Panc1 (cell line): Measurements from ENCODE around the gene MIF4GD. TPM values are rescaled to one million over a fixed set of nuclear protein-coding genes. Genes with fewer than 3 reads are reported as not detected.

ENCODE experiments used
- ATAC-seq: fragments of 200-7000 bp; cut with Tn5 transposase; 2 replicates; pipeline ENCODE4 v1.9.1; 2020; ENCODE audit warnings: mild to moderate bottlenecking, moderate library complexity
- BruUV-seq: library from RNA; stranded (reverse); fragments of 400-500 nt; replicated peaks from 2 replicates; lab custom pipeline; 2021; lab: Mats Ljungman, UMichigan
- CTCF ChIA-PET: fragments of 300-600 bp; sonication (Branson Sonifier 250); formaldehyde crosslinking; loops from one replicate; lab custom pipeline; 2022; ENCODE audit warnings: antibody characterized with exemption; lab: Charles Lee
- POLR2A ChIA-PET: fragments of 300-600 bp; sonication (Branson Sonifier 250); formaldehyde crosslinking; loops from one replicate; lab custom pipeline; 2022; ENCODE audit warnings: antibody characterized with exemption; lab: Charles Lee
- DNase-seq: peaks from one replicate; pipeline ENCODE4 v3.0.0-alpha.2; 2010; ENCODE audit warnings: low read depth, low spot score
- H3K27ac ChIP-seq: 2 replicates; pipeline ENCODE4 v1.5.1; 2011; ENCODE audit warnings: mild to moderate bottlenecking, low read length, inconsistent platforms
- H3K27me3 ChIP-seq: fragments of 200-500 bp; sonication (Bioruptor generic); 2 replicates; pipeline ENCODE4 v1.6.0; 2014; ENCODE audit warnings: low read length, inconsistent platforms; ENCODE audit not compliant: control insufficient read depth, insufficient read depth
- H3K36me3 ChIP-seq: fragments of 200-500 bp; sonication (Bioruptor generic); 2 replicates; pipeline ENCODE4 v1.5.1; 2014; ENCODE audit warnings: inconsistent platforms, mild to moderate bottlenecking, low read length, moderate library complexity; ENCODE audit not compliant: control insufficient read depth, insufficient read depth
- H3K4me1 ChIP-seq: 2 replicates; pipeline ENCODE4 v1.5.1; 2011; ENCODE audit warnings: inconsistent platforms, mild to moderate bottlenecking, low read length, moderate library complexity; ENCODE audit not compliant: control insufficient read depth, insufficient read depth
- H3K4me3 ChIP-seq, 2 experiments: 2 replicates each; pipeline ENCODE4 v1.5.1; 2011 to 2012; ENCODE audit warnings: low read depth in 2 of 2, low read length in 2 of 2, mild to moderate bottlenecking in 2 of 2, inconsistent platforms in 1 of 2, moderate library complexity in 1 of 2
- H3K9me3 ChIP-seq: fragments of 200-500 bp; sonication (Bioruptor generic); 2 replicates; pipeline ENCODE4 v1.5.1; 2014; ENCODE audit warnings: low read depth, mild to moderate bottlenecking, inconsistent platforms, low read length, moderate library complexity; ENCODE audit not compliant: control insufficient read depth, insufficient read depth
- POLR2AphosphoS5 ChIP-seq: IDR thresholded peaks from 2 replicates; pipeline ENCODE4 v1.6.1; 2012; ENCODE audit warnings: mild to moderate bottlenecking, low read depth, low read length, moderate library complexity
- SIN3A ChIP-seq: IDR thresholded peaks from 2 replicates; pipeline ENCODE4 v1.6.1; 2012; ENCODE audit warnings: low read depth, mild to moderate bottlenecking, low read length, moderate library complexity, borderline replicate concordance; ENCODE audit not compliant: insufficient read depth
- TCF7L2 ChIP-seq: IDR thresholded peaks from 2 replicates; pipeline ENCODE4 v1.6.1; 2011; ENCODE audit warnings: mild to moderate bottlenecking, low read depth, low read length, inconsistent platforms
- in situ Hi-C: cut with HindIII; loops from 2 replicates; pipeline ENCODE4 v1.10.0; 2016; ENCODE audit warnings: low sequenced_read_pairs, low pct_unique_long_range_greater_than_20kb
- intact Hi-C: fragments of 100-400 bp; cut with micrococcal nuclease; formaldehyde crosslinking; loops from one replicate; pipeline ENCODE4 v1.10.0; 2022; ENCODE audit not compliant: unreplicated experiment
- total RNA-seq: library from RNA; stranded (reverse); gene quantifications from one replicate; pipeline ENCODE4 v1.2.1, GENCODE V29; 2021; ENCODE audit not compliant: unreplicated experiment
- TF ChIP-seq, protein P1 (sequence below): fragments of 450-650 bp; IDR thresholded peaks from 2 replicates; pipeline ENCODE4 v1.5.1; 2017; ENCODE audit warnings: mild to moderate bottlenecking
- TF ChIP-seq, protein P2 (sequence below), 2 experiments: IDR thresholded peaks; 2 replicates each; pipeline ENCODE4 v1.6.1; 2011 to 2012; ENCODE audit warnings: low read depth in 2 of 2, control low read depth in 1 of 2, low read length in 1 of 2, mild to moderate bottlenecking in 1 of 2, moderate library complexity in 1 of 2; ENCODE audit not compliant: insufficient read depth in 1 of 2

MIF4GD gene
- total RNA-seq, 1 experiment from 2014 or later, result 34.4 TPM

DNA sequence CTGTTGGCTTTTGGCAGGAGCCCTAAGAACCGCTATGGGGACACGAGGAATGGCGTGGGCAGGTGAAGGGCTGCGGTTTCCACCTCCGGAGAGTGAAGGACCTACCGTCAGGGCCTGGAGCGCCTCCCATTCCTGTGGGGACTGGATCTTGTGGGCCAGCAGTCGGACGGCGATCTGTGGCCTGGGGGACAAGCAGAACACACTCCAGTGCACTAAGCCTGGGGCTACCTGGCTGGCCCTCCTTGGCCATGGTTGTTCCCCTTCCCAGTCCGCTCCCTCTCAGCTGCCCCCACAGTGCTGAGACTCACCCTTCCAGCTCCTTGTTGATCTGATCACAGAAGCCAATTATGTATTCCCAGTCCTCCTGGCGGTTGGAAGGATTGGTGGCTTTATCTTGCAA is 24.6 kb downstream of the MIF4GD start:
- peaks cover 4% of the 10 kb centered on the region; the same call in 1 of the 2 replicates for H3K36me3 ChIP-seq
- no peak overlapping the region for H3K27ac ChIP-seq
- H3K4me1 ChIP-seq, result no peaks in the 10 kb centered on the region
- H3K9me3 ChIP-seq, result no peaks in the 10 kb centered on the region
- DNase-seq (no peak), ATAC-seq (no peak)
- CTCF ChIA-PET, result interaction anchor here (0.6 kb wide), 1 partner anchor 43 kb away, joined by 12 read pairs; no protein-coding TSS in a partner anchor
- intact Hi-C loops (no loop called here), in situ Hi-C loops (no loop called here)
- TF ChIP-seq TCF7L2 (no peak), SIN3A (no peak), POLR2AphosphoS5 (no peak)
- TF ChIP-seq, protein P1, sequence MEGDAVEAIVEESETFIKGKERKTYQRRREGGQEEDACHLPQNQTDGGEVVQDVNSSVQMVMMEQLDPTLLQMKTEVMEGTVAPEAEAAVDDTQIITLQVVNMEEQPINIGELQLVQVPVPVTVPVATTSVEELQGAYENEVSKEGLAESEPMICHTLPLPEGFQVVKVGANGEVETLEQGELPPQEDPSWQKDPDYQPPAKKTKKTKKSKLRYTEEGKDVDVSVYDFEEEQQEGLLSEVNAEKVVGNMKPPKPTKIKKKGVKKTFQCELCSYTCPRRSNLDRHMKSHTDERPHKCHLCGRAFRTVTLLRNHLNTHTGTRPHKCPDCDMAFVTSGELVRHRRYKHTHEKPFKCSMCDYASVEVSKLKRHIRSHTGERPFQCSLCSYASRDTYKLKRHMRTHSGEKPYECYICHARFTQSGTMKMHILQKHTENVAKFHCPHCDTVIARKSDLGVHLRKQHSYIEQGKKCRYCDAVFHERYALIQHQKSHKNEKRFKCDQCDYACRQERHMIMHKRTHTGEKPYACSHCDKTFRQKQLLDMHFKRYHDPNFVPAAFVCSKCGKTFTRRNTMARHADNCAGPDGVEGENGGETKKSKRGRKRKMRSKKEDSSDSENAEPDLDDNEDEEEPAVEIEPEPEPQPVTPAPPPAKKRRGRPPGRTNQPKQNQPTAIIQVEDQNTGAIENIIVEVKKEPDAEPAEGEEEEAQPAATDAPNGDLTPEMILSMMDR, result no peak
- TF ChIP-seq, protein P2, sequence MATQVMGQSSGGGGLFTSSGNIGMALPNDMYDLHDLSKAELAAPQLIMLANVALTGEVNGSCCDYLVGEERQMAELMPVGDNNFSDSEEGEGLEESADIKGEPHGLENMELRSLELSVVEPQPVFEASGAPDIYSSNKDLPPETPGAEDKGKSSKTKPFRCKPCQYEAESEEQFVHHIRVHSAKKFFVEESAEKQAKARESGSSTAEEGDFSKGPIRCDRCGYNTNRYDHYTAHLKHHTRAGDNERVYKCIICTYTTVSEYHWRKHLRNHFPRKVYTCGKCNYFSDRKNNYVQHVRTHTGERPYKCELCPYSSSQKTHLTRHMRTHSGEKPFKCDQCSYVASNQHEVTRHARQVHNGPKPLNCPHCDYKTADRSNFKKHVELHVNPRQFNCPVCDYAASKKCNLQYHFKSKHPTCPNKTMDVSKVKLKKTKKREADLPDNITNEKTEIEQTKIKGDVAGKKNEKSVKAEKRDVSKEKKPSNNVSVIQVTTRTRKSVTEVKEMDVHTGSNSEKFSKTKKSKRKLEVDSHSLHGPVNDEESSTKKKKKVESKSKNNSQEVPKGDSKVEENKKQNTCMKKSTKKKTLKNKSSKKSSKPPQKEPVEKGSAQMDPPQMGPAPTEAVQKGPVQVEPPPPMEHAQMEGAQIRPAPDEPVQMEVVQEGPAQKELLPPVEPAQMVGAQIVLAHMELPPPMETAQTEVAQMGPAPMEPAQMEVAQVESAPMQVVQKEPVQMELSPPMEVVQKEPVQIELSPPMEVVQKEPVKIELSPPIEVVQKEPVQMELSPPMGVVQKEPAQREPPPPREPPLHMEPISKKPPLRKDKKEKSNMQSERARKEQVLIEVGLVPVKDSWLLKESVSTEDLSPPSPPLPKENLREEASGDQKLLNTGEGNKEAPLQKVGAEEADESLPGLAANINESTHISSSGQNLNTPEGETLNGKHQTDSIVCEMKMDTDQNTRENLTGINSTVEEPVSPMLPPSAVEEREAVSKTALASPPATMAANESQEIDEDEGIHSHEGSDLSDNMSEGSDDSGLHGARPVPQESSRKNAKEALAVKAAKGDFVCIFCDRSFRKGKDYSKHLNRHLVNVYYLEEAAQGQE (IDR thresholded peaks at IDR 0.05; ENCODE audit: insufficient read depth in 1 of 2, low read depth in 2 of 2, low read length in 1 of 2), result no peak
- BruUV-seq, result no TSS peak
- no peaks in the 10 kb centered on the region for H3K27me3 ChIP-seq
- POLR2A ChIA-PET, result no interaction called here
- H3K4me3 ChIP-seq, result no peak overlapping the region

DNA sequence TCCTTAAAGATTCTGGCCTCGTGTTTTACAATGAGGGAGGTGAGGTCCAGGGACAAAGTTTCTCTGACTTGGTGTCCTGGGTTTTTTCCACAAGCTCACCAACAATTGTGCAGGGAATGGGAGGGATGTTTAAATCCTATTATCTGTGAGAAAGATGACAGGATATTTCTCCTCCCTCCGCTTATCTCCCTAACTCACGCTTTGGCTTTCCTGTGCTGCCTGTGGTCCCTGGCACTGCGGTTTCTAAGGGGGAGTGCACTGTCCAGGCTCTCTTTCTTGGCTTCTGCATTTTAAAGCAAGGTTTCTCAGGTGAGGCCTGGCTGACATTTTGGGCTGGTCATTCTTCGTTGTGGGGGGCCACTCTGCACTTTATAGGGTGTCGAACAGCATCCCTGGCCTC is 26.0 kb downstream of the MIF4GD start:
- intact Hi-C loops (no loop called here), in situ Hi-C loops (no loop called here)
- no peak overlapping the region for H3K27ac ChIP-seq
- TF ChIP-seq SIN3A (no peak), POLR2AphosphoS5 (no peak), TCF7L2 (no peak)
- TF ChIP-seq, protein P2 (IDR thresholded peaks at IDR 0.05; ENCODE audit: insufficient read depth in 1 of 2, low read depth in 2 of 2, low read length in 1 of 2), result no peak
- TF ChIP-seq, protein P1, result no peak
- H3K27me3 ChIP-seq, result no peaks in the 10 kb centered on the region
- peaks cover 6% of the 10 kb centered on the region for H3K36me3 ChIP-seq
- no TSS peak for BruUV-seq
- no peaks in the 10 kb centered on the region for H3K9me3 ChIP-seq
- ATAC-seq (no peak), DNase-seq (no peak)
- no peak overlapping the region for H3K4me3 ChIP-seq
- ChIA-PET POLR2A (interaction anchor here (0.7 kb wide), 1 partner anchor 113 kb away, joined by 3 read pairs; the partner anchor contains the start of gene NT5C), CTCF (no interaction called here)
- H3K4me1 ChIP-seq, result no peaks in the 10 kb centered on the region
